Thyroid gland (tissue), 4 donors: ENCODE data around the gene PLA2G3.

Experiments
- POLR2A ChIP-seq, 2 donors: fragments of 450-650 bp; IDR thresholded peaks; one replicate each; pipeline ENCODE4 v1.6.1; 2017; ENCODE audit warnings: antibody characterized with exemption in 2 of 2, mild to moderate bottlenecking in 2 of 2, moderate library complexity in 1 of 2
- TF ChIP-seq, protein P1 (sequence below), 6 experiments: fragments of 200-600 bp in 3 of 6; fragments of 450-650 bp in 3 of 6; sonication (generic) in 3 of 6; IDR thresholded peaks; one replicate each; pipeline ENCODE4 v1.5.1; 2016 to 2019; ENCODE audit warnings: antibody characterized with exemption in 6 of 6, mild to moderate bottlenecking in 2 of 6, inconsistent platforms in 1 of 6, moderate library complexity in 1 of 6

DNA sequence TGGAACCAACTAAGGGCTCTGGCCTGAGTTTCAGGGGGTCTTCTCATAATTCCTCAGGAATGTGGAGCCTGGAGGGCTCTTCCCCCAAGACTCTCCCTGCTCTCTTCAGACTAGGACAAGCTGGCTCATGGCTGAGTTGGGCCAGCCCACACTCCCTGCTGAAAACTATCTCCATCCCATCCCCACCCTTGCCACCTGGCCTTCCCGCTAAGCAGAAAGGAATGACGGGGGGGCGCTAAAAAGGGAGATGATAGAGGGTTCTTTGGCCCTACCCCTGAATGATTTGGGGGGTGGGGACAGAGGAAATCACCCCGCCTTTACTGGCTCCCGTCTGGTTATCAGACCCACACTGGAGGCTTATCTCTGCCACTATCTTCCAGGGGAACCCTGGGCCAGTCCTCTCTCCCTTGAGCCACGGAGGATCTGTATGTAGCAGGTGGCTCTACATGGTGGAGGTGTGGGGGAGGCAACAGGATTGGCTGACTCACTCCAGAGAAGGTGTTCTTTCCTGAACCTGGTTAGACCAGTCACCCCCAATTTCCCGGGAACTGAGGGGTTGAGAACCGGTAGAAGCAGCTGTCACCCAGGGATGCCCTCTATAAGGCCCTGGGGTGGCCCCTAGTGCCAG, 53.5 kb downstream of the PLA2G3 start:
- TF ChIP-seq, protein P1, sequence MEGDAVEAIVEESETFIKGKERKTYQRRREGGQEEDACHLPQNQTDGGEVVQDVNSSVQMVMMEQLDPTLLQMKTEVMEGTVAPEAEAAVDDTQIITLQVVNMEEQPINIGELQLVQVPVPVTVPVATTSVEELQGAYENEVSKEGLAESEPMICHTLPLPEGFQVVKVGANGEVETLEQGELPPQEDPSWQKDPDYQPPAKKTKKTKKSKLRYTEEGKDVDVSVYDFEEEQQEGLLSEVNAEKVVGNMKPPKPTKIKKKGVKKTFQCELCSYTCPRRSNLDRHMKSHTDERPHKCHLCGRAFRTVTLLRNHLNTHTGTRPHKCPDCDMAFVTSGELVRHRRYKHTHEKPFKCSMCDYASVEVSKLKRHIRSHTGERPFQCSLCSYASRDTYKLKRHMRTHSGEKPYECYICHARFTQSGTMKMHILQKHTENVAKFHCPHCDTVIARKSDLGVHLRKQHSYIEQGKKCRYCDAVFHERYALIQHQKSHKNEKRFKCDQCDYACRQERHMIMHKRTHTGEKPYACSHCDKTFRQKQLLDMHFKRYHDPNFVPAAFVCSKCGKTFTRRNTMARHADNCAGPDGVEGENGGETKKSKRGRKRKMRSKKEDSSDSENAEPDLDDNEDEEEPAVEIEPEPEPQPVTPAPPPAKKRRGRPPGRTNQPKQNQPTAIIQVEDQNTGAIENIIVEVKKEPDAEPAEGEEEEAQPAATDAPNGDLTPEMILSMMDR (IDR thresholded peaks at IDR 0.05), result no peak
- no peak for TF ChIP-seq POLR2A (IDR thresholded peaks at IDR 0.05)
